GM23338 (cell line): ENCODE data around the gene FAM13C.

Source experiments
- CREB1 ChIP-seq: fragments of 250-450 bp; sonication (Bioruptor Pico); IDR thresholded peaks from 2 replicates; pipeline ENCODE4 v1.5.0; 2020; ENCODE audit warnings: low read depth, mild to moderate bottlenecking, moderate library complexity
- EZH2 ChIP-seq: fragments of 200-600 bp; sonication (generic); IDR thresholded peaks from one replicate; pipeline ENCODE4 v1.8.0; 2017; ENCODE audit warnings: antibody characterized with exemption, mild to moderate bottlenecking, low read depth; ENCODE audit not compliant: unreplicated experiment
- EZH2phosphoT487 ChIP-seq: fragments of 200-600 bp; sonication (generic); IDR thresholded peaks from one replicate; pipeline ENCODE4 v1.8.1; 2018; ENCODE audit warnings: antibody characterized with exemption; ENCODE audit not compliant: unreplicated experiment
- JUNB ChIP-seq: IDR thresholded peaks from one replicate; pipeline ENCODE4 v1.6.1; 2016; ENCODE audit warnings: antibody characterized with exemption; ENCODE audit not compliant: unreplicated experiment
- NANOG ChIP-seq: IDR thresholded peaks from 2 replicates; pipeline ENCODE4 v1.6.1; 2016; ENCODE audit warnings: antibody characterized with exemption, borderline replicate concordance
- POLR2AphosphoS5 ChIP-seq: IDR thresholded peaks from 2 replicates; pipeline ENCODE4 v1.6.1; 2016; ENCODE audit warnings: antibody characterized with exemption, low read depth
- ZNF114 ChIP-seq: fragments of 250-450 bp; sonication (Bioruptor Pico); IDR thresholded peaks from 2 replicates; pipeline ENCODE4 v1.5.0; 2020; ENCODE audit warnings: mild to moderate bottlenecking, moderate library complexity
- TF ChIP-seq, protein P1 (sequence below), 2 experiments: fragments of 200-600 bp in 1 of 2; sonication (generic) in 1 of 2; conservative IDR thresholded peaks; 2 replicates each; pipeline versions ENCODE4 v1.5.1 to v1.6.1; 2016 to 2017; ENCODE audit warnings: antibody characterized with exemption in 2 of 2, low read depth in 2 of 2, mild to moderate bottlenecking in 2 of 2, moderate library complexity in 1 of 2
- TF ChIP-seq, protein P2 (sequence below): IDR thresholded peaks from one replicate; pipeline ENCODE4 v1.6.1; 2018; ENCODE audit warnings: antibody characterized with exemption; ENCODE audit not compliant: unreplicated experiment

DNA sequence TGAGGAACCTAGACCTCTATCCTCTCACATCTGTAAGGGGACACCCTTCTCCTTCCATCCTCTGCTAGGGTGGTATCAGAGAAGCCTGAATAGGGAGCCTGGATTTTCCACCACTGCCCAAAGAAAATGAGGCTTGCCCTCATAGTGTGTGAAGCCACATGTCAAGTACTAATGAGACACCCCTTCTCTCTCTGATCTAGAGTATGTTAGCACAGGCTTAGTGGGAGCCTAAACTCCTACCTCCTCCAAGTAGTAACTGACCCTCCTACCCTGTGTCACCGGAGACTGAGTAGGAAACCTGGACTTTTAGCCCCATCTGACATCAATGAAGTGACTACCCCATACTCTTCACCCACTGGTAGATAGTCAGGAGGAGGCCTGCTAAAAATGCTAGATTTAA is 120.3 kb downstream of the FAM13C start:
- TF ChIP-seq, protein P1, sequence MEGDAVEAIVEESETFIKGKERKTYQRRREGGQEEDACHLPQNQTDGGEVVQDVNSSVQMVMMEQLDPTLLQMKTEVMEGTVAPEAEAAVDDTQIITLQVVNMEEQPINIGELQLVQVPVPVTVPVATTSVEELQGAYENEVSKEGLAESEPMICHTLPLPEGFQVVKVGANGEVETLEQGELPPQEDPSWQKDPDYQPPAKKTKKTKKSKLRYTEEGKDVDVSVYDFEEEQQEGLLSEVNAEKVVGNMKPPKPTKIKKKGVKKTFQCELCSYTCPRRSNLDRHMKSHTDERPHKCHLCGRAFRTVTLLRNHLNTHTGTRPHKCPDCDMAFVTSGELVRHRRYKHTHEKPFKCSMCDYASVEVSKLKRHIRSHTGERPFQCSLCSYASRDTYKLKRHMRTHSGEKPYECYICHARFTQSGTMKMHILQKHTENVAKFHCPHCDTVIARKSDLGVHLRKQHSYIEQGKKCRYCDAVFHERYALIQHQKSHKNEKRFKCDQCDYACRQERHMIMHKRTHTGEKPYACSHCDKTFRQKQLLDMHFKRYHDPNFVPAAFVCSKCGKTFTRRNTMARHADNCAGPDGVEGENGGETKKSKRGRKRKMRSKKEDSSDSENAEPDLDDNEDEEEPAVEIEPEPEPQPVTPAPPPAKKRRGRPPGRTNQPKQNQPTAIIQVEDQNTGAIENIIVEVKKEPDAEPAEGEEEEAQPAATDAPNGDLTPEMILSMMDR (conservative IDR thresholded peaks at IDR 0.05; ENCODE audit: low read depth in 2 of 2) = no peak
- TF ChIP-seq POLR2AphosphoS5 = no peak
- TF ChIP-seq EZH2phosphoT487 = no peak
- TF ChIP-seq EZH2 = no peak
- no peak for TF ChIP-seq JUNB
- TF ChIP-seq, protein P2, sequence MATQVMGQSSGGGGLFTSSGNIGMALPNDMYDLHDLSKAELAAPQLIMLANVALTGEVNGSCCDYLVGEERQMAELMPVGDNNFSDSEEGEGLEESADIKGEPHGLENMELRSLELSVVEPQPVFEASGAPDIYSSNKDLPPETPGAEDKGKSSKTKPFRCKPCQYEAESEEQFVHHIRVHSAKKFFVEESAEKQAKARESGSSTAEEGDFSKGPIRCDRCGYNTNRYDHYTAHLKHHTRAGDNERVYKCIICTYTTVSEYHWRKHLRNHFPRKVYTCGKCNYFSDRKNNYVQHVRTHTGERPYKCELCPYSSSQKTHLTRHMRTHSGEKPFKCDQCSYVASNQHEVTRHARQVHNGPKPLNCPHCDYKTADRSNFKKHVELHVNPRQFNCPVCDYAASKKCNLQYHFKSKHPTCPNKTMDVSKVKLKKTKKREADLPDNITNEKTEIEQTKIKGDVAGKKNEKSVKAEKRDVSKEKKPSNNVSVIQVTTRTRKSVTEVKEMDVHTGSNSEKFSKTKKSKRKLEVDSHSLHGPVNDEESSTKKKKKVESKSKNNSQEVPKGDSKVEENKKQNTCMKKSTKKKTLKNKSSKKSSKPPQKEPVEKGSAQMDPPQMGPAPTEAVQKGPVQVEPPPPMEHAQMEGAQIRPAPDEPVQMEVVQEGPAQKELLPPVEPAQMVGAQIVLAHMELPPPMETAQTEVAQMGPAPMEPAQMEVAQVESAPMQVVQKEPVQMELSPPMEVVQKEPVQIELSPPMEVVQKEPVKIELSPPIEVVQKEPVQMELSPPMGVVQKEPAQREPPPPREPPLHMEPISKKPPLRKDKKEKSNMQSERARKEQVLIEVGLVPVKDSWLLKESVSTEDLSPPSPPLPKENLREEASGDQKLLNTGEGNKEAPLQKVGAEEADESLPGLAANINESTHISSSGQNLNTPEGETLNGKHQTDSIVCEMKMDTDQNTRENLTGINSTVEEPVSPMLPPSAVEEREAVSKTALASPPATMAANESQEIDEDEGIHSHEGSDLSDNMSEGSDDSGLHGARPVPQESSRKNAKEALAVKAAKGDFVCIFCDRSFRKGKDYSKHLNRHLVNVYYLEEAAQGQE = no peak
- no peak for TF ChIP-seq NANOG
- TF ChIP-seq CREB1 = no peak
- no peak for TF ChIP-seq ZNF114
